Left colon (tissue), 2 donors: ENCODE measurements around the gene RXFP1. TPM values are rescaled to one million over a fixed set of nuclear protein-coding genes. Genes with fewer than 3 reads are reported as not detected.
A peak's percentile ranks its signal among the peaks of the same experiment; 100 is the strongest.

Experiments
- ATAC-seq: fragments of 200-7000 bp; cut with Tn5 transposase; one replicate; pipeline ENCODE4 v1.9.1; 2020; ENCODE audit warnings: mild to moderate bottlenecking, moderate library complexity
- DNase-seq, 2 donors: peaks; one replicate each; pipeline ENCODE4 v3.0.0-alpha.2; 2020
- intact Hi-C, 2 donors: fragments of 100-400 bp; cut with DNase I in 1 of 2; cut with micrococcal nuclease in 1 of 2; formaldehyde crosslinking; loops; one replicate each; pipeline versions ENCODE4 v1.11.2 to v1.14.0; 2022; cut with DNase I, micrococcal nuclease
- long read RNA-seq: library from polyadenylated mRNA; unstranded; transcript quantifications from one replicate; pipeline ENCODE4 v2.0.0, GENCODE V29; 2021
- total RNA-seq, 2 donors: library from RNA; stranded (reverse); fragmentation: NEBNext Ultra II Directional; extraction: Animal tissue kit (Norgen Biotek cat#: 25700); gene quantifications; one replicate each; pipeline ENCODE4 v1.2.1, GENCODE V29; 2021
- donor health status: DM: no; HTN: no; CAD: no.
- donor health status: DM: yes; HTN: yes; CAD: no.

Gene RXFP1
- under 1 TPM; 0.18 to 0.28 TPM for total RNA-seq
- long read RNA-seq: 0 reads

- ATAC-seq (peak; percentile 56), DNase-seq (no peak)
- intact Hi-C loops: no loop called here
Observed at GRCh38 chr4:158521484-158522088, at the start of gene RXFP1. Gene RXFP1 (plus strand): TSS chr4:158521882. CDS start chr4:158521977, 95 bp downstream.

GRCh38 chr4:158481811-158482210 lies 39.9 kb upstream of the RXFP1 start:
- no peak for ATAC-seq
- intact Hi-C loops: no loop called here
- DNase-seq: no peak

DNA sequence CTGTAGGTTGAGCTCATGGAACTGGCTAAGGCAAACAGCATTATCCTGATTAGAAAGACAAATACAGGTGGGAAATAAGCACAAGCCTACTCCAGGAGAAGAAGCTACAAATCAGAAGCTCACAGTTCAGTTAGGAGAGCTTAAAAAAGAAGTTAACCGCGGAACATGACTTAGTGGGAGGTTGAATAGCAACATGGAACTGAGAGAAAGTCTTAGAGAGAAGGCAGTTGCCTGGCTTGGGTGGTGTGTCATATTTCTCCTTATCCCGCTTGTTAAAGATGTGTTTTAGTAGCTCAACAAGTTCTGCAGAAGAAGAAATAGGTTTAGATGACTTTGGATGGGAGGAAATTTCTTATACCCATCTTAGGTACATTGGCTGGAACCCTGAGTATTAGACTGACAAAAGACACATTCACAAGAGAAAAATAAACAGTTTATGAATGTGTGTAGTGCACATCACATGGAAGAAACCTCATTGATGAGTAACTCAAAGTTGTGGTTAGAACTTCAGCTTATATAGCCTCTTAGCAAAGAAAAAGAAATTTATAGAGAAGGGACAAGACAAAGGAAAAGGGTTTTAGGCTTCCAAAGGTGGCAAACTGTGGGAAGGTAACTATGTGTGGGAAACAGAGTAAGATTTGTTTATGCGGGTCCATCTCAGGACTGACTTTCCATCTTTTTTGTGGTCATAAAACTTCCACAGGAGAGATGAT lies 37.4 kb upstream of the RXFP1 start:
- no peak for ATAC-seq
- intact Hi-C loops: no loop called here
- no peak for DNase-seq

DNA sequence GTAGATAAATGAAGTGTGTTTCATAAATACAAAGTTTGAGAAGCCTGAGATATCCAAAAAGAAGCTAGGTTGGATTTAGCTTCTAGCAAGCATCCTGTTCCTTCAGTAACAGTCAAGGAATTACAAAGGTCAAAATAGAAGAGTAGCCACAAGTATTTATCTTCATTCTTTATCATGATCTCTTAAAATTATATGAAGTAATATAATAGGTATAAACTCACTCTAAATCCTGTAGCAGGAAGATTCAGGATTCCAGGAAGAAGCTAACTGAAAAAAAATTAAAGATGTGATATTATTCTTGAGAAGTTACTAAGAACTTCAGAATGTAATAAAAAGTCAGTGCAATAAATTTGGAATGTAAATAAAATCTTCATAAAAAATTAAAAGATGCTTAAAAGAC lies 31.1 kb upstream of the RXFP1 start:
- ATAC-seq (no peak), DNase-seq (no peak)
- intact Hi-C loops: no loop called here

DNA sequence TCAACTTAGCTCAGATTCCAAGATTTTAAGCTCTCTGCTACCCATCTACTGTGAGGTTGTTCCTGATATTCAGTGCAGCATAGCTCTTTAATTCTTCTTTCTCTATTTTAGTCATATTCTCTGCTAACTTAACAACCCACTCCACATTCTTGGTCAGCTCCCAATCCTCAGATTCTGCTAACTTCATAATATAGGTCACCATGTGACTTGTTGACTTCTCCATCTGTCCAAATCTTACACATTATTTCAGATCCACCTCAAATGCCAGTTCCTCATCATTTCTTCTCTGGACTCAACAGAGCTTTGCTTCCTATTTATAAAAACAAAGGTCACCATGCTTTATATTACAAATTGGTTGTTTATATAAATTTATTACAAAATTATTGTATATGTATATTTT lies 29.3 kb upstream of the RXFP1 start:
- DNase-seq (no peak), ATAC-seq (no peak)
- intact Hi-C loops: no loop called here

DNA sequence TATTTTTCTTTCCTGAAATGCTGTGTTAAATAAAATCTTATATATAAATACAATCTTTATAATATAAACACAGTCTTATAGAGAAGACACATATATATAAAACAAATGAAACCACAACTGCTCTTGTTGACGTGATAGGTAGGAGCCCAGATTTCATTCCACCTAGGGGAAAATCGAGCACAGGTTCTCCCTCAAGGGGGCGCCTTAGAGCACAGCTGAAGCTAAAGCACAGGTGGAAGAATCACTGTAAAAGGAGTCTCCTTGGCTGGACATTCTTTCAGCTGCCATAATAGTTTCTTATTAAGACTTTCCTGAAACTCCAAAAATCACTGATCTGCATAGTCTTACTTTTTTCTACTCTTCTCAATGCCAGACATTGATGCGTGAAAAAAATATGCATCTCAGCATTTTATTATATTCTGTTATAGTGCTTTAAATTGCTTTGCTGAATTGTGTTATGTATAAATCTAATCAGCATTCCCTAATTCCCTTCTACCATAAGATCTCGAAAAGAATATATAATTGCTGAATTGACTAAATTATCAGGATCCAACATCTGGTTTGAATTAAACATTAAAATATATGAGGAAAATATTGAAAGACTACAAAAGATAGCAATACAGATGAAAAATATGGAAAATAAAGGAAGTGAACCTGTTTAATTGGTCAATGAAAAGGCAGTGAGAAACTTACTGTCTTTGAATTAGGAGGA lies 25.5 kb upstream of the RXFP1 start:
- no peak for ATAC-seq
- DNase-seq: peak in 1 of 2 donors; percentile 68
- intact Hi-C loops: no loop called here

- DNase-seq: no peak
- intact Hi-C loops: no loop called here
- ATAC-seq: no peak
Observed at GRCh38 chr4:158500054-158500453, 21.6 kb upstream of the RXFP1 start.

GRCh38 chr4:158513256-158513655 lies 8.4 kb upstream of the RXFP1 start:
- DNase-seq (no peak), ATAC-seq (no peak)
- intact Hi-C loops: no loop called here

- no peak for ATAC-seq
- DNase-seq: no peak
- intact Hi-C loops: no loop called here
Observed at GRCh38 chr4:158519226-158519625, 2.5 kb upstream of the RXFP1 start.

DNA sequence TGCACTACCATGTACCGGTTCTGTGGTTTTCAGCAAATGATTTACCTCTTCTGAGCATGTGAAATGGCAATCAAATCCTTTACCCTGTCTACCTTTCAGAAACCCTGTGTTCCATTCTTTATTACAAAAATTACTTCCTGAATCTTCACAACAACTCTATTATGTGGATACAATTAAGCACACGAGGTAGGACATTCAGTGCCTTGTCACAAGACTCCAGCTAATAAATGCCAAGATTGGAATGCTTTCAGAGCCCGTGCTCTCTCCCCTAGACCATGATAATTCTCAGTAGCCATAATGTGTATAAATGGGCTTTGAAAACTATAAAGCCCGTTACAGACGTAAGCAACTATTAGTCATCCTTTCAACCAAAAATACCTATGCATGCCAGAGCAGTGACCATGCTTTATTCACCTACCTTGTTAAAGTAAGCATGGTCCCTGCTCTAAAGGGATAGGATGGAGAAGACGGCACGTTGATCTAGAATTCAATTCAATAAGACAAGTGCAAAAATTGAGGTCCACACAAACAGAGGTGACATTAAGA lies 2.4 kb downstream of the RXFP1 start:
- no peak for ATAC-seq
- intact Hi-C loops: no loop called here
- no peak for DNase-seq

- DNase-seq (no peak), ATAC-seq (no peak)
- intact Hi-C loops: no loop called here
Observed at GRCh38 chr4:158527516-158527915, 5.8 kb downstream of the RXFP1 start.

GRCh38 chr4:158529505-158529904 lies 7.8 kb downstream of the RXFP1 start:
- no peak for DNase-seq
- intact Hi-C loops: no loop called here
- ATAC-seq: no peak

DNA sequence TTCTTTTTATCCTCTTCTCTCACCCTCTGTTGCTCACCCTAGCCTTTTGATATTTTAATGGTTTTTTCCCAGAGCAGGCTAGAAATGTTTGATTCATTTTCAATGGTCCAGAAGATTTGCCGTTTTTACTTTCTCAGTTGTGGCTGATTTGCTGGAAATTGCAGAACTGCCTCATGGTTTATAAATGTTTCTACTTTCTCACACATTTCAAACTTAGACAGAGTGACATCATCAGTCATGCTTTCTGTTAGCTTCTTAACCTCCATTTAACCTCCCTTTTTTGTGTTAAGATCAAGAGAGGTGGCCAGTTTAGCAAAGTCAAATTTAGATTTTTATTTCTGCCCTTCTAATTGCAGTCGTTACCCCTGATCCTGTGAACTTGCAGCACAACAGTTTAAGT lies 8.7 kb downstream of the RXFP1 start:
- no peak for ATAC-seq
- intact Hi-C loops: no loop called here
- no peak for DNase-seq

GRCh38 chr4:158530898-158531297 lies 9.2 kb downstream of the RXFP1 start:
- ATAC-seq: no peak
- intact Hi-C loops: no loop called here
- no peak for DNase-seq

- intact Hi-C loops: no loop called here
- no peak for DNase-seq
- ATAC-seq: no peak
Observed at GRCh38 chr4:158532556-158533231, 11.0 kb downstream of the RXFP1 start.

- intact Hi-C loops: no loop called here
- no peak for ATAC-seq
- no peak for DNase-seq
Observed at GRCh38 chr4:158534727-158535126, 13.0 kb downstream of the RXFP1 start.

GRCh38 chr4:158535130-158535614 lies 13.5 kb downstream of the RXFP1 start:
- no peak for DNase-seq
- no peak for ATAC-seq
- intact Hi-C loops: no loop called here

GRCh38 chr4:158536833-158537232 lies 15.2 kb downstream of the RXFP1 start:
- no peak for ATAC-seq
- no peak for DNase-seq
- intact Hi-C loops: no loop called here

- intact Hi-C loops: no loop called here
- DNase-seq: no peak
- ATAC-seq: no peak
Observed at GRCh38 chr4:158538176-158538575, 16.5 kb downstream of the RXFP1 start.
